HG03460 (cell line): ENCODE results near the gene HTR6.
"Not testable (repeated sequence)": the region's sequence is repeated elsewhere in the genome, so short reads cannot be mapped to it uniquely, and the experiment has no call there.

Experiments used
- ATAC-seq: cut with Tn5 transposase; IDR thresholded peaks from one replicate; pipeline ENCODE4 v1.9.1; 2021; ENCODE audit not compliant: unreplicated experiment

HTR6 gene

GRCh38 chr1:19664453-19665185 lies at the start of gene HTR6:
Gene HTR6, plus strand, starts transcription at chr1:19664875. Its CDS starts 879 bp downstream, at chr1:19665754.
- ATAC-seq, result no peak

- ATAC-seq, result no peak
These were observed 49.2 kb upstream of the HTR6 start for GRCh38 chr1:19615438-19615837.

- ATAC-seq, result no peak
These were observed 48.2 kb upstream of the HTR6 start for GRCh38 chr1:19616489-19616888.

- no peak for ATAC-seq
These were observed 47.3 kb upstream of the HTR6 start for GRCh38 chr1:19617376-19617775.

GRCh38 chr1:19618428-19618827 lies 46.2 kb upstream of the HTR6 start:
- no peak for ATAC-seq

GRCh38 chr1:19619697-19620384 lies 44.8 kb upstream of the HTR6 start:
- no peak for ATAC-seq

- ATAC-seq, result no peak
These were observed 43.9 kb upstream of the HTR6 start for GRCh38 chr1:19620786-19621185.

- ATAC-seq, result no peak
These were observed 43.3 kb upstream of the HTR6 start for GRCh38 chr1:19621274-19621950.

GRCh38 chr1:19622204-19622603 lies 42.5 kb upstream of the HTR6 start:
- no peak for ATAC-seq

- no peak for ATAC-seq
These were observed 41.2 kb upstream of the HTR6 start for GRCh38 chr1:19623523-19623922.

GRCh38 chr1:19625291-19625937 lies 39.3 kb upstream of the HTR6 start:
- no peak for ATAC-seq

- ATAC-seq, result no peak
These were observed 35.8 kb upstream of the HTR6 start for GRCh38 chr1:19628879-19629278.

- no peak for ATAC-seq
These were observed 35.3 kb upstream of the HTR6 start for GRCh38 chr1:19629357-19629756.

GRCh38 chr1:19630192-19630591 lies 34.5 kb upstream of the HTR6 start:
- ATAC-seq, result not testable (repeated sequence)

GRCh38 chr1:19630720-19631395 lies 33.8 kb upstream of the HTR6 start:
- no peak for ATAC-seq

GRCh38 chr1:19632211-19632610 lies 32.5 kb upstream of the HTR6 start:
- no peak for ATAC-seq

- no peak for ATAC-seq
These were observed 31.6 kb upstream of the HTR6 start for GRCh38 chr1:19633106-19633505.

- not testable (repeated sequence) for ATAC-seq
These were observed 29.6 kb upstream of the HTR6 start for GRCh38 chr1:19635064-19635463.

- no peak for ATAC-seq
These were observed 29.0 kb upstream of the HTR6 start for GRCh38 chr1:19635646-19636045.

GRCh38 chr1:19636065-19636464 lies 28.6 kb upstream of the HTR6 start:
- ATAC-seq, result no peak

- not testable (repeated sequence) for ATAC-seq
These were observed 27.9 kb upstream of the HTR6 start for GRCh38 chr1:19636749-19637148.
